Measurements from ENCODE around the gene EPS15. TPM values are rescaled to one million over a fixed set of nuclear protein-coding genes. Genes with fewer than 3 reads are reported as not detected.

Gene EPS15
- total RNA-seq, 4 donors from 2014 or later, result 56.9 to 80.5 (median 64.3) TPM

GRCh38 chr1:51344602-51345299, 174.3 kb downstream of the EPS15 start:
- intact Hi-C loops (cut with DNase I; ENCODE audit: low total_unique reads), result no loop called here
- WGBS, 2 donors, result 10 to 12% methylated on average over 13 to 24 of the region's 60 CpGs
- DNase-seq (ENCODE audit: low spot score in 2 of 2), result peak in 1 of 2 donors; percentile 80
- H3K4me3 ChIP-seq (ENCODE audit: low read depth, poor library complexity, severe bottlenecking), result no peak overlapping the region
- TF ChIP-seq POLR2A (IDR thresholded peaks at IDR 0.05) (no peak), CTCF (IDR thresholded peaks at IDR 0.05) (no peak)

GRCh38 chr1:51344276-51344601, 174.8 kb downstream of the EPS15 start:
- peak in 1 of 2 donors; percentile 70 for DNase-seq (ENCODE audit: low spot score in 2 of 2)
- intact Hi-C loops (cut with DNase I; ENCODE audit: low total_unique reads), result no loop called here
- H3K4me3 ChIP-seq (ENCODE audit: low read depth, poor library complexity, severe bottlenecking), result no peak overlapping the region
- WGBS, 2 donors, result 72 to 81% methylated on average over 6 to 7 of the region's 7 CpGs
- TF ChIP-seq CTCF (IDR thresholded peaks at IDR 0.05) (no peak), POLR2A (IDR thresholded peaks at IDR 0.05) (no peak)

GRCh38 chr1:51343624-51344023, 175.4 kb downstream of the EPS15 start:
- DNase-seq (ENCODE audit: low spot score in 2 of 2), result peak in 1 of 2 donors; percentile 54
- no peak overlapping the region for H3K4me3 ChIP-seq (ENCODE audit: low read depth, poor library complexity, severe bottlenecking)
- no peak for TF ChIP-seq CTCF (IDR thresholded peaks at IDR 0.05)
- intact Hi-C loops (cut with DNase I; ENCODE audit: low total_unique reads), result no loop called here
- 90 to 92% methylated on average over 3 of the region's 3 CpGs for WGBS, 2 donors

GRCh38 chr1:51342591-51343206, 176.4 kb downstream of the EPS15 start:
- no peak overlapping the region for H3K4me3 ChIP-seq (ENCODE audit: low read depth, poor library complexity, severe bottlenecking)
- intact Hi-C loops (cut with DNase I; ENCODE audit: low total_unique reads), result no loop called here
- 87 to 93% methylated on average over 9 of the region's 9 CpGs for WGBS, 2 donors
- TF ChIP-seq POLR2A (IDR thresholded peaks at IDR 0.05) (no peak), CTCF (IDR thresholded peaks at IDR 0.05) (no peak)
- DNase-seq (ENCODE audit: low spot score in 2 of 2), result peak in 1 of 2 donors; percentile 79

GRCh38 chr1:51341876-51342496, 177.1 kb downstream of the EPS15 start:
- no peak for DNase-seq (ENCODE audit: low spot score in 2 of 2)
- intact Hi-C loops (cut with DNase I; ENCODE audit: low total_unique reads), result no loop called here
- no peak overlapping the region for H3K4me3 ChIP-seq (ENCODE audit: low read depth, poor library complexity, severe bottlenecking)
- WGBS, 2 donors, result 92 to 93% methylated on average over 4 of the region's 4 CpGs
- TF ChIP-seq POLR2A (IDR thresholded peaks at IDR 0.05), result no peak
- TF ChIP-seq CTCF (IDR thresholded peaks at IDR 0.05), result no peak

Data from lower leg skin (tissue), 4 donors.